ENCODE data around the gene CCDC92B. TPM values are rescaled to one million over a fixed set of nuclear protein-coding genes. Genes with fewer than 3 reads are reported as not detected.
A peak's percentile ranks its signal among the peaks of the same experiment; 100 is the strongest.

CCDC92B gene
- polyA plus RNA-seq, 1 of the 3 experiments (the other 2 are of a cell fraction), result 0.07 TPM

DNA sequence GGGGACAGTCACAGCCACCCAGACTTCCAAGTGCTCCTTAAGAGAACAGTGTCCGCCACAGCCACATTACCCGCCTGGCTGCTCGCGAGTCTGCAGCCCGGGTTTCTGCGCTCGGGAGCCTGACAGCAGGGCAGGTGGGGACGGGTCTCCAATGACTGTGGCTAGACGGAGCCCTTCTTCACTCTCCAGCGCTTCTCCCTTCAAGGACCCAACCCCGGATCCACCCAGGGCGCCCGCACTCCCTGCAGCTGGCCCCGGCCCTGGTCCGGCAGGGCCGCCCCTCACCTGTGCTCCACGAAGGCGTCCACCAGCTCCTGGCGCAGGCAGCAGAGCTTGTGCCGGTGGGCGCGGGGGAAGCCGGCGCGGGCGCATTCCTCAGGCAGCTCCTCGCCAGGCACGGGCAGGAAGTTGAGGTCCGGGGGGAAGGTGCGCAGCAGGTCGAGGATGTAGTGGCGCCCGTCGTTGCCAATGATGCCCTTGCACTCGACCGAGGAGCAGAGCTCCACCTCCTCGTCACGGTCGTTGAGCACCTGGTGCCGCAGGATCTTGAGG is 51.8 kb downstream of the CCDC92B start:
- Histone ChIP-seq H2AFZ (ENCODE audit: low read depth) (no peak overlapping the region), H3K36me3 (replicated peaks in 1 of 2; ENCODE audit: control insufficient read depth in 1 of 2, insufficient read depth in 2 of 2, low read length in 1 of 2) (peaks cover 3 to 58% of the 10 kb centered on the region in 2 experiments), H3K4me3 (ENCODE audit: low read depth in 2 of 2, low read length in 1 of 2) (no peak overlapping the region), H3K9me2 (no peaks in the 10 kb centered on the region), H3K9me3 (no peaks in the 10 kb centered on the region), H3K27me3 (ENCODE audit: insufficient read depth) (no peaks in the 10 kb centered on the region), H3F3A (replicated peaks; ENCODE audit: insufficient read depth) (no peaks in the 10 kb centered on the region), H3K27ac (ENCODE audit: low read depth in 2 of 2, low read length in 1 of 2) (no peak overlapping the region), H3K79me2 (ENCODE audit: insufficient read depth) (no peaks in the 10 kb centered on the region), H3K4me2 (no peak overlapping the region), H4K20me1 (ENCODE audit: insufficient read depth) (no peaks in the 10 kb centered on the region), H3K9ac (no peak overlapping the region), H3K4me1 (ENCODE audit: control insufficient read depth in 1 of 2, insufficient read depth in 2 of 2, low read depth in 1 of 2, low read length in 1 of 2) (no peaks in the 10 kb centered on the region)
- 97% methylated on average over 6 of the region's 40 CpGs for WGBS (ENCODE audit: low lambda C conversion rate)
- TF ChIP-seq, protein P1, sequence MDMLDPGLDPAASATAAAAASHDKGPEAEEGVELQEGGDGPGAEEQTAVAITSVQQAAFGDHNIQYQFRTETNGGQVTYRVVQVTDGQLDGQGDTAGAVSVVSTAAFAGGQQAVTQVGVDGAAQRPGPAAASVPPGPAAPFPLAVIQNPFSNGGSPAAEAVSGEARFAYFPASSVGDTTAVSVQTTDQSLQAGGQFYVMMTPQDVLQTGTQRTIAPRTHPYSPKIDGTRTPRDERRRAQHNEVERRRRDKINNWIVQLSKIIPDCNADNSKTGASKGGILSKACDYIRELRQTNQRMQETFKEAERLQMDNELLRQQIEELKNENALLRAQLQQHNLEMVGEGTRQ (IDR thresholded peaks at IDR 0.05; ENCODE audit: borderline replicate concordance, low read depth, low read length), result no peak
- TF ChIP-seq, protein P2, sequence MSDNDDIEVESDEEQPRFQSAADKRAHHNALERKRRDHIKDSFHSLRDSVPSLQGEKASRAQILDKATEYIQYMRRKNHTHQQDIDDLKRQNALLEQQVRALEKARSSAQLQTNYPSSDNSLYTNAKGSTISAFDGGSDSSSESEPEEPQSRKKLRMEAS (IDR thresholded peaks at IDR 0.05; ENCODE audit: low read depth), result no peak
- no peak for TF ChIP-seq RXRA (IDR thresholded peaks at IDR 0.05; ENCODE audit: borderline replicate concordance, low read depth)
- no peak for TF ChIP-seq POLR2AphosphoS5 (IDR thresholded peaks at IDR 0.05; ENCODE audit: low read depth, low read length)
- no peak for TF ChIP-seq RCOR1 (IDR thresholded peaks at IDR 0.05; ENCODE audit: low read length)
- TF ChIP-seq GATA2 (CRISPR knock-in tag; IDR thresholded peaks at IDR 0.05), result no peak
- TF ChIP-seq, protein P3, sequence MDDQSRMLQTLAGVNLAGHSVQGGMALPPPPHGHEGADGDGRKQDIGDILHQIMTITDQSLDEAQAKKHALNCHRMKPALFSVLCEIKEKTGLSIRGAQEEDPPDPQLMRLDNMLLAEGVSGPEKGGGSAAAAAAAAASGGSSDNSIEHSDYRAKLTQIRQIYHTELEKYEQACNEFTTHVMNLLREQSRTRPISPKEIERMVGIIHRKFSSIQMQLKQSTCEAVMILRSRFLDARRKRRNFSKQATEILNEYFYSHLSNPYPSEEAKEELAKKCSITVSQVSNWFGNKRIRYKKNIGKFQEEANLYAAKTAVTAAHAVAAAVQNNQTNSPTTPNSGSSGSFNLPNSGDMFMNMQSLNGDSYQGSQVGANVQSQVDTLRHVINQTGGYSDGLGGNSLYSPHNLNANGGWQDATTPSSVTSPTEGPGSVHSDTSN (IDR thresholded peaks at IDR 0.05), result no peak
- TF ChIP-seq FOSL2 (IDR thresholded peaks at IDR 0.05; ENCODE audit: borderline replicate concordance, low read depth), result no peak
- TF ChIP-seq, protein P4, sequence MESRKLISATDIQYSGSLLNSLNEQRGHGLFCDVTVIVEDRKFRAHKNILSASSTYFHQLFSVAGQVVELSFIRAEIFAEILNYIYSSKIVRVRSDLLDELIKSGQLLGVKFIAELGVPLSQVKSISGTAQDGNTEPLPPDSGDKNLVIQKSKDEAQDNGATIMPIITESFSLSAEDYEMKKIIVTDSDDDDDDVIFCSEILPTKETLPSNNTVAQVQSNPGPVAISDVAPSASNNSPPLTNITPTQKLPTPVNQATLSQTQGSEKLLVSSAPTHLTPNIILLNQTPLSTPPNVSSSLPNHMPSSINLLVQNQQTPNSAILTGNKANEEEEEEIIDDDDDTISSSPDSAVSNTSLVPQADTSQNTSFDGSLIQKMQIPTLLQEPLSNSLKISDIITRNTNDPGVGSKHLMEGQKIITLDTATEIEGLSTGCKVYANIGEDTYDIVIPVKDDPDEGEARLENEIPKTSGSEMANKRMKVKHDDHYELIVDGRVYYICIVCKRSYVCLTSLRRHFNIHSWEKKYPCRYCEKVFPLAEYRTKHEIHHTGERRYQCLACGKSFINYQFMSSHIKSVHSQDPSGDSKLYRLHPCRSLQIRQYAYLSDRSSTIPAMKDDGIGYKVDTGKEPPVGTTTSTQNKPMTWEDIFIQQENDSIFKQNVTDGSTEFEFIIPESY (IDR thresholded peaks at IDR 0.05; ENCODE audit: borderline replicate concordance, low read depth), result no peak
- no peak for TF ChIP-seq FOXM1 (IDR thresholded peaks at IDR 0.05; ENCODE audit: low read depth)
- ChIA-PET CTCF (interaction anchor here (2.7 kb wide), 1 partner anchor 10 kb away, joined by 12 read pairs; no protein-coding TSS in a partner anchor), POLR2A (no interaction called here)
- peak; percentile 36 for DNase-seq

DNA sequence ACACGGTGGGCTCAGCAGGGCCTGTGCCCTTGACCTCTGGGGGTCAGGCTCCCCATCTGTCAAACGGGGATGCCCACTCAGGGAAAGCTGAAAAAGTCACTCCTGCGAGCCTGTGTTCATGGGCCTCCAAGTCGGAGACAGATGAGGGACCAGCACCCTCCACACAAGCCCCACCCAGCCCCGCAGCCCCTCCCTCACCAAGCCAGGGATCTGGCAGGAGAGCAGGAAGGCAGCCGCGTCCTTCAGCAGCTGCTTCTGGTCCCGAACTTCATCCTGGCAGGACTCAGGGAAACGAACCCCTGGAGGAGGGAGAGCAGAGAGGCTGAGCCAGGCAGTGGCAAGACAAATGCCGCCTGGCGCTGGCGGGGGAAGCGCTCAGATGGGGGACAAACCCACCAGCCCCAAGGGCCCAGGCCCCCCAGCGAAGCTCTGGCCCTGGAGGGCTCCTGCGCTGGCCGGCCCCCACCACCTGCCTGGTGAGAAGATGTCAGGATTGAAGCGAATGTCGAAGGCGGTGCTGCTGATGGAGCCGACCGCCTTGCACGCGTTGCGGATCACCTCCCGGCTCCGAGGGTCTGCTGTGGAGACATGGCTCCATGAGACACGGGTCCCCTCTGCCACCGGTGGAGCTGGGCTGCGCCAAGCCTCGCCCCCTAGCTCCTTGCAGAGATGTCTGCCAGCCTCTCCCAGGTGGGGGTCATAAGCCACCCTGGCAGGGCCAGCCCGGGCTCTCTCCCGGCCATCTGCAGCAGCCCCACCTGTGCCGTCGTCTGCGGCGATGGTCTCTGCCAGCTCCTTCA is 53.3 kb downstream of the CCDC92B start:
- CTCF ChIA-PET, result interaction anchor here (1.2 to 2.7 kb wide), 2 partner anchors 9 to 11 kb away, joined by 3 to 12 read pairs; no protein-coding TSS in a partner anchor
- DNase-seq, result peak; percentile 32
- H3K27me3 ChIP-seq (ENCODE audit: insufficient read depth), result no peaks in the 10 kb centered on the region
- no peak overlapping the region for H3K4me2 ChIP-seq
- H3F3A ChIP-seq (replicated peaks; ENCODE audit: insufficient read depth), result no peaks in the 10 kb centered on the region
- H3K79me2 ChIP-seq (ENCODE audit: insufficient read depth), result no peaks in the 10 kb centered on the region
- POLR2A ChIA-PET, result no interaction called here
- no peak overlapping the region for H3K9ac ChIP-seq
- H3K4me3 ChIP-seq (ENCODE audit: low read depth in 2 of 2, low read length in 1 of 2), result no peak overlapping the region
- no peaks in the 10 kb centered on the region for H3K9me3 ChIP-seq
- H2AFZ ChIP-seq (ENCODE audit: low read depth), result no peak overlapping the region
- peaks cover 0 to 49% of the 10 kb centered on the region in 2 experiments for H3K36me3 ChIP-seq (replicated peaks in 1 of 2; ENCODE audit: control insufficient read depth in 1 of 2, insufficient read depth in 2 of 2, low read length in 1 of 2)
- H4K20me1 ChIP-seq (ENCODE audit: insufficient read depth), result no peaks in the 10 kb centered on the region
- H3K4me1 ChIP-seq (ENCODE audit: control insufficient read depth in 1 of 2, insufficient read depth in 2 of 2, low read depth in 1 of 2, low read length in 1 of 2), result no peaks in the 10 kb centered on the region
- 90% methylated on average over 16 of the region's 36 CpGs for WGBS (ENCODE audit: low lambda C conversion rate)
- no peaks in the 10 kb centered on the region for H3K9me2 ChIP-seq
- no peak overlapping the region for H3K27ac ChIP-seq (ENCODE audit: low read depth in 2 of 2, low read length in 1 of 2)
- TF ChIP-seq, protein P1 (IDR thresholded peaks at IDR 0.05; ENCODE audit: borderline replicate concordance, low read depth, low read length), result no peak
- TF ChIP-seq RAD21 (IDR thresholded peaks at IDR 0.05; ENCODE audit: low read length) (no peak), FOXJ3 (CRISPR knock-in tag; IDR thresholded peaks at IDR 0.05) (no peak), POLR2AphosphoS5 (IDR thresholded peaks at IDR 0.05; ENCODE audit: low read depth, low read length) (no peak), MXI1 (IDR thresholded peaks at IDR 0.05; ENCODE audit: low read depth, low read length) (no peak), GATA2 (CRISPR knock-in tag; IDR thresholded peaks at IDR 0.05) (no peak), FOSL2 (IDR thresholded peaks at IDR 0.05; ENCODE audit: borderline replicate concordance, low read depth) (no peak), RCOR1 (IDR thresholded peaks at IDR 0.05; ENCODE audit: low read length) (no peak), RFX5 (IDR thresholded peaks at IDR 0.05; ENCODE audit: low read length) (no peak), JUND (IDR thresholded peaks at IDR 0.05) (no peak), GABPA (IDR thresholded peaks at IDR 0.05; ENCODE audit: low read depth) (no peak), TEAD4 (IDR thresholded peaks at IDR 0.05; ENCODE audit: borderline replicate concordance, insufficient read depth) (no peak)
- TF ChIP-seq, protein P4 (IDR thresholded peaks at IDR 0.05; ENCODE audit: borderline replicate concordance, low read depth), result no peak

Measured in SK-N-SH (cell line).